Caco-2 (cell line): ENCODE measurements around the gene TOX3. TPM values are rescaled to one million over a fixed set of nuclear protein-coding genes. Genes with fewer than 3 reads are reported as not detected.

Source experiments
- BruUV-seq: library from RNA; stranded (reverse); fragments of 400-500 nt; replicated peaks from 2 replicates; lab custom pipeline; 2021; lab: Mats Ljungman, UMichigan
- CTCF ChIA-PET: fragments of 300-600 bp; sonication (Branson Sonifier 250); formaldehyde crosslinking; loops from one replicate; lab custom pipeline; 2022; ENCODE audit warnings: antibody characterized with exemption; lab: Charles Lee
- POLR2A ChIA-PET: fragments of 300-600 bp; sonication (Branson Sonifier 250); formaldehyde crosslinking; loops from one replicate; lab custom pipeline; 2022; ENCODE audit warnings: antibody characterized with exemption; lab: Charles Lee
- DNase-seq, 2 experiments: peaks; one replicate each; pipeline versions ENCODE4 v3.0.0 to v3.0.0-alpha.2; 2020 to 2022
- H3K27me3 ChIP-seq: replicated peaks from 2 replicates; pipeline ENCODE4 v1.6.0; 2011; ENCODE audit warnings: low read length; ENCODE audit not compliant: control insufficient read depth, insufficient read depth
- H3K36me3 ChIP-seq: 2 replicates; pipeline ENCODE4 v1.5.1; 2011; ENCODE audit warnings: low read length; ENCODE audit not compliant: control insufficient read depth, insufficient read depth
- H3K4me1 ChIP-seq: fragments of 250-450 bp; sonication (Bioruptor Pico); 2 replicates; pipeline ENCODE4 v1.5.1; 2020; ENCODE audit warnings: mild to moderate bottlenecking
- H3K4me3 ChIP-seq: 2 replicates; pipeline ENCODE4 v1.5.1; 2011; ENCODE audit warnings: low read depth, mild to moderate bottlenecking, control low read depth, low read length
- H3K9me3 ChIP-seq: fragments of 250-450 bp; sonication (Bioruptor Pico); 2 replicates; pipeline ENCODE4 v1.5.1; 2020; ENCODE audit warnings: mild to moderate bottlenecking, moderate library complexity
- H3K27ac Mint-ChIP-seq: one replicate; pipeline ENCODE4 v1.8.0; 2022; ENCODE audit warnings: mixed read lengths; ENCODE audit not compliant: unreplicated experiment
- H3K27me3 Mint-ChIP-seq: one replicate; pipeline ENCODE4 v1.8.0; 2022; ENCODE audit warnings: mixed read lengths; ENCODE audit not compliant: insufficient read depth, unreplicated experiment
- H3K36me3 Mint-ChIP-seq: one replicate; pipeline ENCODE4 v1.8.0; 2022; ENCODE audit warnings: mild to moderate bottlenecking, mixed read lengths; ENCODE audit not compliant: insufficient read depth, unreplicated experiment
- H3K4me1 Mint-ChIP-seq: one replicate; pipeline ENCODE4 v1.8.0; 2022; ENCODE audit warnings: low read depth, mixed read lengths; ENCODE audit not compliant: unreplicated experiment
- H3K4me3 Mint-ChIP-seq: one replicate; pipeline ENCODE4 v1.8.0; 2022; ENCODE audit warnings: mild to moderate bottlenecking, moderate library complexity, mixed read lengths; ENCODE audit not compliant: unreplicated experiment
- H3K9me3 Mint-ChIP-seq: one replicate; pipeline ENCODE4 v1.8.0; 2022; ENCODE audit warnings: mixed read lengths; ENCODE audit not compliant: unreplicated experiment
- CTCF ChIP-seq, 2 experiments: fragments of 200-600 bp in 1 of 2; IDR thresholded peaks; 1 replicate in 1 of 2; 2 replicates in 1 of 2; pipeline versions ENCODE4 v1.5.1 to v1.8.0; 2011 to 2022; ENCODE audit warnings: antibody characterized with exemption in 1 of 2, control low read depth in 1 of 2, inconsistent platforms in 1 of 2, low read depth in 1 of 2, low read length in 1 of 2, mild to moderate bottlenecking in 1 of 2, moderate library complexity in 1 of 2; ENCODE audit not compliant: insufficient read depth in 1 of 2, severe bottlenecking in 1 of 2, unreplicated experiment in 1 of 2
- intact Hi-C: fragments of 100-400 bp; cut with micrococcal nuclease; formaldehyde crosslinking; loops from one replicate; pipeline ENCODE4 v1.10.0; 2022; ENCODE audit not compliant: unreplicated experiment
- total RNA-seq: library from RNA; stranded (reverse); gene quantifications from 2 replicates; pipeline ENCODE4 v1.2.3, GENCODE V29; 2022

TOX3 gene
- total RNA-seq, 1 experiment from 2014 or later = 3.6 TPM

DNA sequence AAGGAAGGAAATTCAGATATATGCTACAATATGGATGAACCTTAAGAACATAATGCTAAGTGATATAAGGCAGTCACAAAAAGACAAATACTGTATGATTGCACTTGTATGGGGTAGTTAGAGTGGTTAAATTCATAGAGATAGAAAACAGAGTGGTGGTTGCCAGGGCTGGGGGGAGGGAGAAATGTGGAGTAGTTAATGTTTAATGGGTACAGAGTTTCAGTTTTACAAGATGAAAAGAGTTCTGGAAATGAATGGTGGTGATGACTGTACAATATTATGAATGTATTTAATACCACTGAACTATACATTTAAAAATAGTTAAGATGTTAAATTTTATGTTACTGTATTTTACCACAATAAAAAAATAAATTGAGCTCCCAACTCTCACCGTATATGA, 157.9 kb downstream of the TOX3 start:
- DNase-seq = no peak
- ChIA-PET CTCF (no interaction called here), POLR2A (no interaction called here)
- Mint-ChIP-seq H3K4me3 (no peak overlapping the region), H3K27me3 (no peaks in the 10 kb centered on the region), H3K27ac (no peak overlapping the region), H3K4me1 (no peaks in the 10 kb centered on the region), H3K36me3 (no peaks in the 10 kb centered on the region), H3K9me3 (no peaks in the 10 kb centered on the region)
- no peaks in the 10 kb centered on the region for H3K9me3 ChIP-seq
- BruUV-seq = no TSS peak
- H3K4me3 ChIP-seq = no peak overlapping the region
- no peaks in the 10 kb centered on the region for H3K27me3 ChIP-seq
- no peaks in the 10 kb centered on the region for H3K4me1 ChIP-seq
- intact Hi-C loops = no loop called here
- H3K36me3 ChIP-seq = no peaks in the 10 kb centered on the region
- no peak for TF ChIP-seq CTCF (IDR thresholded peaks at IDR 0.05; ENCODE audit: insufficient read depth in 1 of 2, low read depth in 1 of 2, low read length in 1 of 2, severe bottlenecking in 1 of 2, unreplicated experiment in 1 of 2)
